GM10266 (cell line): ENCODE measurements around the gene WFDC8.

Experiments used
- DNase-seq: peaks from one replicate; pipeline ENCODE4 v3.0.0; 2012; ENCODE audit errors: extremely low spot score
- TF ChIP-seq, protein P1 (sequence below): IDR thresholded peaks from 2 replicates; pipeline ENCODE4 v1.5.1; 2012; ENCODE audit warnings: mild to moderate bottlenecking, low read depth; ENCODE audit not compliant: control insufficient read depth, insufficient read depth; ENCODE audit errors: missing control alignments

WFDC8 gene

DNA sequence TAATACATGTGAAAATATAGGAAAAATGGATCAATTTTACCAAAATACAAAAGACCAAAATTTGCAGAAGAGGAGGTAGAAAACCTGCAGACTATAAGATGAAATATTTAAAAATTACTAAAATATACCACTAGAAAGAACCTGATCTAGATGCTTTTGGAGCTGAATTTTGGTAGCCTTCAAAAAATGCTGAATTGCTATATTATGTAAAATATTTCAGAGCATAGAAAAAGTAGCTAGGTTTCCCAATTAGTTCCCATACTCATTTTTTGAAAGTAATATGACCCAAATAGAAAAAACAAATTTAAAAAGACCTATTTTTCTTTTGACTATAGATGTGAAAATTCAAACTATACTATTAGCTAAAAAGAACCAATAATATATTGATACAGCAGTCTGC, 28.3 kb downstream of the WFDC8 start:
- no peak for DNase-seq
- TF ChIP-seq, protein P1, sequence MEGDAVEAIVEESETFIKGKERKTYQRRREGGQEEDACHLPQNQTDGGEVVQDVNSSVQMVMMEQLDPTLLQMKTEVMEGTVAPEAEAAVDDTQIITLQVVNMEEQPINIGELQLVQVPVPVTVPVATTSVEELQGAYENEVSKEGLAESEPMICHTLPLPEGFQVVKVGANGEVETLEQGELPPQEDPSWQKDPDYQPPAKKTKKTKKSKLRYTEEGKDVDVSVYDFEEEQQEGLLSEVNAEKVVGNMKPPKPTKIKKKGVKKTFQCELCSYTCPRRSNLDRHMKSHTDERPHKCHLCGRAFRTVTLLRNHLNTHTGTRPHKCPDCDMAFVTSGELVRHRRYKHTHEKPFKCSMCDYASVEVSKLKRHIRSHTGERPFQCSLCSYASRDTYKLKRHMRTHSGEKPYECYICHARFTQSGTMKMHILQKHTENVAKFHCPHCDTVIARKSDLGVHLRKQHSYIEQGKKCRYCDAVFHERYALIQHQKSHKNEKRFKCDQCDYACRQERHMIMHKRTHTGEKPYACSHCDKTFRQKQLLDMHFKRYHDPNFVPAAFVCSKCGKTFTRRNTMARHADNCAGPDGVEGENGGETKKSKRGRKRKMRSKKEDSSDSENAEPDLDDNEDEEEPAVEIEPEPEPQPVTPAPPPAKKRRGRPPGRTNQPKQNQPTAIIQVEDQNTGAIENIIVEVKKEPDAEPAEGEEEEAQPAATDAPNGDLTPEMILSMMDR = no peak

DNA sequence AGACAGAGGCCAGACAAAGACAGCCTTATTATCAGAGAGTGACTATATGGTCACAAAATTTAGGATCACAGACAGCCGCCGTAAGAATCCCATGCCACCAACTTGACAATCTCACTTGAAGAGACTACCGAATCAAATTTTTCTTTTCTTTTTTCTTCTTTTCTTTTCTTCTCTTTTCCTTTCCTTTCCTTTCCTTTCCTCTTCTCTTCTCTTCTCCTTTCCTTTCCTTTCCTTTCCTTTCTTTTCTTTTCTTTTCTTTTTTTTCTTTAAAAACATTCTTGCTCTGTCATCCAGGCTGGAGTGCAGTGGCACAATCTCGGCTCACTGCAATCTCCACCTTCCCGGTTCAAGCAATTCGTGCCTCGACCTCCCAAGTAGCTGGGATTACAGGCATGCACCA, 30.7 kb downstream of the WFDC8 start:
- TF ChIP-seq, protein P1 = no peak
- DNase-seq = no peak

DNA sequence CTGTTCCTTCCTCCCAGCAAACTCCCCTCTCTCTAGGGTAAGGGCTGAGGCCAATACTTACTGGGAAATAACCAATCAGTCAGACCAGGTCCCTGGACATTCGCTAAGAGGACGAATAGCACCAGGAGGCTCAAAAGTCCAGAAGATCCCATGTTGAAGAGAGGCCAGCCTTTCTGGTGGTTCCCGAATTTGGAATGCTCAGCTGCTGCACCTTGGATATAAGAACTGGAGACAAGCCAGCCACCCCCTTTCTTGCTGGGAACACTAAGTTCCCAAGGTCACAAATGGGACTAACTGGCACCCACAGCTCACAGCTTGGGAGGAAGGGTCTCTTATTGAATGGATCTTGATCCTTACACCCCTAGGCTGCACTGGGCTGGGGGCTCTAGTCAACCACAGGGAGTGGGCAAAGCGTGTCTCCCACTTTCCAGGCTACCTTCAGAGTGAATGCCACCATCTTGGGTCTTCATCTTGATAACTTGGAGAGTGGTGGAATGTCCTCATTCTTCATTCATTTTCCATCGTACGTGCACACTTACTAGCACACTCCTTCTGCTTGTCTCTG, 31.8 kb downstream of the WFDC8 start, which contains the start of gene EPPIN:
EPPIN (minus strand) TSS at position 196 of the 565 bp plus-strand sequence; CDS start at position 152, 44 bp downstream.
- TF ChIP-seq, protein P1 = no peak
- no peak for DNase-seq

DNA sequence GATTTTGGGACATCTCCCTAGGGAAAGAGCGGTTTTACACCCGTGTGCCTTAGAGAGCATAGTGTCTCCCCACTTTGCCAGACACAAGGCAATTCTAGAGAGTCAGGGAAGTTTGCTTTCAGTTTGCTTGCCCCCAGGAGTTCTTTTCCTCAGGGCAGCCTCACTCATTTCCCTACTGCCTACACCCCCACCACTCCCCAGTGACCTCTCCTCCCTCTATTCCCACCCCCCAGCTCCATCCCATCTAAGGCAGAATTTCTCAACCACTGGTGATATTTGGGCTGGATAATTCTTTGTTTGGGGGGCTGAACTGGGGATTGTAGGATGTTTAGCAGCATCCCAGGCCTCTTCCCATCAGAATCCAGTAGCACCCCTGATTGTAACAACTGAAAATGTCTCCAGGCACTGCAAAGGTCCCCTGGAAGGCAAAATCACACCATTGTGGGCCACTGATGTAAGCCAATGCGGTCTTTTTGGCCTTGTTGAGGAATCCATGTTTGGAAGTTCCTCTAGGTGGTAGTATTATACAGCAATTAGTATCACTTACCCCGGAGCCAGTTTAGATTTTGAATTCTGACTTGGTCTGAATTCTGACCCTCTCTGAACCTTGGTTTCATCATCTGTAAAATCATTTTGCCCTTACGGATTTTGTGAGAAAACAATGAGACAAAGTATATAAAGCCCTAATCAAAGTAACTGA, 33.2 kb downstream of the WFDC8 start:
- TF ChIP-seq, protein P1 = peak; percentile 29
- DNase-seq = no peak

DNA sequence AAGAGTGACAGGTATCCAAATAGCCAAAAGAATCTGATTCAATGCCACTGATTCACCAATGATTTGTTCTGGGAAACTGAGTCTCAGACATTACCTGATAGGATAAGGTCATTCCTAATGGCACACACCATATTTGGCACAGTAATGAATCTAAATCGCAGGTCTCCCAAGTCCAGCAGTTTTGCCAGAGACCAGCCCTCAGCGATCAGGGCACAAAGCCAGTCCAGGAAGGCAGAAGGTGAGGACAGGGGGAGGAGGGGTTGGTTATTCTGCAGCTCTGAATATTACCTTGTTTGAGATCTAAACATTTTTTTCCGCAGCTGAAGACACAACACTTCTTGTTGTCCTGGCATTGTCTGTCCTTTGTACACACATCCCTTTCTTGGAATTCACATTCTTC, 33.7 kb downstream of the WFDC8 start:
- no peak for DNase-seq
- TF ChIP-seq, protein P1 = no peak

DNA sequence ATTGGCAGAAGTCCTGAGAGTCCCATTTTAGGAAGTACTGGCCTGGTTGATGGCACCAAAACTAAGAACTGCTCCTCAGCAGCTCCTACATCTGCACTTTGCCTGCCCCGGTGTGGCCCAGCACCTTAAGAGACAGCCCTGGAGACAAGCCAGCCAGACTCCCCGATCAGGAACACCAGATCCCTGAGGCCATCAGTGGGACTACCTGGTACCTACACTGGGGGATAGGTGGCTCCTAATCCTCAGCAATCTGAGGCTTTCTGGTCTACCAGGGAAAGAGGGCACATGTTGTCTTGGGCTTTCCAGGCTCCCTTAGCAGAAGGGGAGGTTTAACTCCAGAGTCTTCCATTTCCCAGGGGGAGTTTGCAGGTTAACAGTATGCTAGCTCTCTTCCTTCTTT, 39.7 kb downstream of the WFDC8 start, which contains the start of gene WFDC6:
WFDC6 (minus strand) TSS at position 101 of the 400 bp plus-strand sequence; CDS start at position 26, 75 bp downstream.
- TF ChIP-seq, protein P1 = no peak
- no peak for DNase-seq

DNA sequence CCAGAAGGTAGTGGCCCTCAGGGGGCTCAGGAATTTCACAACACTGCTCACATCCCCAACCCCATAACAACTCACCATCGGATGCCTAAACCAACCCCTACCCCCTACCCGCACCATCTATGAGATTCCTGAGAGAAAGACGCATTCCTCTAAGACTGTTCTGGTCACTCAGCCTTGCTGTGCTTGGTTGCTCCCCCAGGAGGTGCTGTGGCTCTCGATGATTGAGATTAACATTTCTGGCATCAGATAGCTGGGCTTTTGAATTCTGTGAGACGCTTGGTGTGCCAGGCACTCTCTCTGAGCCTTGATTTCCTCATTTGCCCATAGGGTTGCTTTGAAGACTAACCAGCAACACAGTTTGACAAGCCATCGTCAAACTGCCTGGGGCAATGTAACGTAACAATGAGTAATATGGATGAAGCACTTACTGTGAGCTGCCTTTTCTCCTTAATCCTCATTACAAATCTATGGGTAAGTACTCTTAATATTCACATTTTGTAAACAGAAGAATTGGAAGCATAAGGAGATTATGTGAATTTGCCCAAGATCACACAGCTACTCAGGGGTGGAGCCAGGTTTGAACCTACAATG, 40.8 kb downstream of the WFDC8 start:
- TF ChIP-seq, protein P1 = no peak
- DNase-seq = no peak
